ENCODE results near the gene GAB2.

DNA sequence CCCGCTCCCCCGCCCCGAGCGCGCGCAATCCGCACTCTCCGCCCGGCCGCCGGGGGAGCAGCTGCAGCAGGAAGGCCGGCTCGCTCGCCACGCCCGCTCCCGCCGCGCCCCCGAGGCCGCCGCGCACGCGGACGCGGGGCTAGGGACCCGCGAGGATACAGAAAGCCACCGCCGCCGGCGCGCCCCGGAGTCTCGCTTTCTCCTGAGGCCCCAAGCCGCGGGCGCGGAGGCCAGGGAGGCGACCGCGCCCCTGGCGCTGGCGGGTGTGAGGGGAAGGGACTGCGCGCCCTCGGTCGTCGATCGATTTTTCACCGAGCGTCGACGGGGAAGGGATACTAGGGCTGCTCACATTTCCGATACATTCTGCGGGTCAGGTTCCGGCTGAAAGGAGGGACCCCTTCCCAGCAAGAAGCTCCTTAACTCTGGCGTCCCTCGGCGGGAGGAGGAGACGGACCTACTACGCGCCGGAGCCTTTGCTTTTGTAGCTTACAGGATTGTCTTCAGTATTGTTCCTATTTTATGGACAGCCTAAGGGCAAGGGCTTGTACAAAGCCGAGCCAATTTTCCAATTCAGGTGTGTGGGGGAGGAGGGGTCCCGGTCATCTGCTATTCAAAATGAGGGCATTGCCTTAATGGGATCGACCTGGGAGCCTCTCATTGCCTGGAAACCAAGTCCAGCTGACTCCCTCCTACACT lies 416 bp upstream of the GAB2 start:
- TF ChIP-seq, protein P1, sequence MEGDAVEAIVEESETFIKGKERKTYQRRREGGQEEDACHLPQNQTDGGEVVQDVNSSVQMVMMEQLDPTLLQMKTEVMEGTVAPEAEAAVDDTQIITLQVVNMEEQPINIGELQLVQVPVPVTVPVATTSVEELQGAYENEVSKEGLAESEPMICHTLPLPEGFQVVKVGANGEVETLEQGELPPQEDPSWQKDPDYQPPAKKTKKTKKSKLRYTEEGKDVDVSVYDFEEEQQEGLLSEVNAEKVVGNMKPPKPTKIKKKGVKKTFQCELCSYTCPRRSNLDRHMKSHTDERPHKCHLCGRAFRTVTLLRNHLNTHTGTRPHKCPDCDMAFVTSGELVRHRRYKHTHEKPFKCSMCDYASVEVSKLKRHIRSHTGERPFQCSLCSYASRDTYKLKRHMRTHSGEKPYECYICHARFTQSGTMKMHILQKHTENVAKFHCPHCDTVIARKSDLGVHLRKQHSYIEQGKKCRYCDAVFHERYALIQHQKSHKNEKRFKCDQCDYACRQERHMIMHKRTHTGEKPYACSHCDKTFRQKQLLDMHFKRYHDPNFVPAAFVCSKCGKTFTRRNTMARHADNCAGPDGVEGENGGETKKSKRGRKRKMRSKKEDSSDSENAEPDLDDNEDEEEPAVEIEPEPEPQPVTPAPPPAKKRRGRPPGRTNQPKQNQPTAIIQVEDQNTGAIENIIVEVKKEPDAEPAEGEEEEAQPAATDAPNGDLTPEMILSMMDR (IDR thresholded peaks at IDR 0.05), result peak in 3 of 4 experiments; percentile 38 to 63 (median 61)
- peak; percentile 71 to 76 for TF ChIP-seq POLR2A (IDR thresholded peaks at IDR 0.05)
